A549 (cell line): Measurements from ENCODE around the gene MAML1. TPM values are rescaled to one million over a fixed set of nuclear protein-coding genes. Genes with fewer than 3 reads are reported as not detected.

ENCODE experiments used
- ATAC-seq, 2 experiments: fragments of 200-7000 bp in 1 of 2; fragments of >200 bp in 1 of 2; cut with Nextera tagmentation in 1 of 2; cut with Tn5 transposase in 1 of 2; 3 replicates each; pipeline versions ENCODE4 v1.8.0 to v1.9.1; 2018 to 2020; ENCODE audit warnings: mild to moderate bottlenecking in 1 of 2, moderate library complexity in 1 of 2
- CTCF ChIA-PET: fragments of 300-600 bp; sonication (Branson Sonifier 250); formaldehyde crosslinking; extraction: SDS; loops from one replicate; lab custom pipeline; 2021; ENCODE audit warnings: antibody characterized with exemption, inconsistent platforms; lab: Yijun Ruan, JAX
- POLR2A ChIA-PET: fragments of 350-600 bp; formaldehyde crosslinking; extraction: SDS; loops from one replicate; lab custom pipeline; 2021; ENCODE audit warnings: antibody characterized with exemption, inconsistent platforms; lab: Yijun Ruan, JAX
- DNase-seq, 2 experiments: peaks; one replicate each; pipeline versions ENCODE4 v3.0.0 to v3.0.0-alpha.2; 2011 to 2016; ENCODE audit warnings: low read depth in 1 of 2, low spot score in 1 of 2
- FAIRE-seq: peaks from 2 replicates; lab custom pipeline; 2011; peaks lifted over from hg19 to GRCh38; lab: Jason Lieb, UNC
- H3K27ac ChIP-seq, 2 experiments: fragments of >200 bp; sonication (Bioruptor Twin); formaldehyde crosslinking; 3 replicates each; pipeline ENCODE4 v1.5.1; 2016 to 2017
- H3K4me1 ChIP-seq: fragments of >200 bp; sonication (Bioruptor Twin); formaldehyde crosslinking; 3 replicates; pipeline ENCODE4 v1.6.1; 2016
- H3K4me2 ChIP-seq: fragments of >200 bp; sonication (Bioruptor Twin); formaldehyde crosslinking; 3 replicates; pipeline ENCODE4 v1.6.1; 2016
- H3K4me3 ChIP-seq: fragments of >200 bp; sonication (Bioruptor Twin); formaldehyde crosslinking; 3 replicates; pipeline ENCODE4 v1.5.1; 2016
- H3K9me3 ChIP-seq: fragments of >200 bp; sonication (Bioruptor Twin); formaldehyde crosslinking; 3 replicates; pipeline ENCODE4 v1.6.1; 2016
- CBX2 ChIP-seq: fragments of 200-600 bp; sonication (generic); IDR thresholded peaks from 2 replicates; pipeline ENCODE4 v1.6.1; 2016; ENCODE audit warnings: low read depth, mild to moderate bottlenecking, borderline replicate concordance
- GATA3 ChIP-seq: IDR thresholded peaks from 2 replicates; pipeline ENCODE4 v1.6.1; 2012; ENCODE audit warnings: borderline replicate concordance
- HOXB5 ChIP-seq: fragments of 250-450 bp; sonication (Bioruptor Pico); IDR thresholded peaks from 2 replicates; pipeline ENCODE4 v1.5.0; 2020; ENCODE audit warnings: mild to moderate bottlenecking, moderate library complexity
- MAFK ChIP-seq: fragments of 450-650 bp; IDR thresholded peaks from 2 replicates; pipeline ENCODE4 v1.6.1; 2014; ENCODE audit not compliant: partially characterized antibody
- MYC ChIP-seq: IDR thresholded peaks from 2 replicates; pipeline ENCODE4 v1.6.1; 2012; ENCODE audit warnings: mild to moderate bottlenecking, inconsistent platforms, low read length, improper control_type of control experiment, borderline replicate concordance
- NPAS2 ChIP-seq: fragments of 250-450 bp; sonication (Bioruptor Pico); IDR thresholded peaks from 2 replicates; pipeline ENCODE4 v1.8.0; 2022; ENCODE audit warnings: mild to moderate bottlenecking, moderate library complexity, borderline replicate concordance
- PHF8 ChIP-seq: fragments of 200-600 bp; sonication (generic); IDR thresholded peaks from 2 replicates; pipeline ENCODE4 v1.6.1; 2016; ENCODE audit warnings: low read depth, mild to moderate bottlenecking, antibody characterized with exemption, moderate library complexity, borderline replicate concordance
- POLR2A ChIP-seq: IDR thresholded peaks from 2 replicates; pipeline ENCODE4 v1.6.1; 2012; ENCODE audit warnings: mild to moderate bottlenecking, low read length
- RAD21 ChIP-seq, 2 experiments: fragments of >200 bp in 1 of 2; sonication (Bioruptor Twin) in 1 of 2; formaldehyde crosslinking in 1 of 2; IDR thresholded peaks in 1 of 2; conservative IDR thresholded peaks in 1 of 2; 2 replicates in 1 of 2; 3 replicates in 1 of 2; pipeline ENCODE4 v1.6.1; 2012 to 2018; ENCODE audit warnings: inconsistent platforms in 1 of 2
- RARB ChIP-seq: fragments of 250-450 bp; sonication (Bioruptor Pico); IDR thresholded peaks from 2 replicates; pipeline ENCODE4 v1.8.0; 2021; ENCODE audit warnings: mild to moderate bottlenecking, moderate library complexity
- RFX5 ChIP-seq: fragments of 450-650 bp; IDR thresholded peaks from 2 replicates; pipeline ENCODE4 v1.7.1; 2014; ENCODE audit warnings: antibody characterized with exemption, mild to moderate bottlenecking, moderate library complexity
- RNF2 ChIP-seq: fragments of 200-600 bp; sonication (generic); IDR thresholded peaks from 2 replicates; pipeline ENCODE4 v1.6.1; 2016; ENCODE audit warnings: low read depth, mild to moderate bottlenecking, antibody characterized with exemption, moderate library complexity, borderline replicate concordance
- ZNF302 ChIP-seq: fragments of 250-450 bp; sonication (Bioruptor Pico); IDR thresholded peaks from 2 replicates; pipeline ENCODE4 v1.9.0; 2021; ENCODE audit warnings: inconsistent platforms, mild to moderate bottlenecking, moderate library complexity
- ZSCAN20 ChIP-seq: fragments of 250-450 bp; sonication (Bioruptor Pico); IDR thresholded peaks from 2 replicates; pipeline ENCODE4 v1.8.0; 2022; ENCODE audit warnings: mild to moderate bottlenecking, moderate library complexity
- WGBS: methylation state at CpG from one replicate; pipeline ENCODE4 v1.1.6; 2017; ENCODE audit errors: missing lambda C conversion rate; 5-methylcytosine and 5-hydroxymethylcytosine counted together
- polyA plus RNA-seq, 4 experiments: library from polyadenylated mRNA; depleted of rRNA in 3 of 4; stranded (reverse); fragments of >200 nt; fragmentation: RNase III in 1 of 4; extraction: RNeasy Plus Mini Kit Qiagen cat#74134 plus additional on column Dnase treatment in 1 of 4; gene quantifications; 2 replicates in 3 of 4; 3 replicates in 1 of 4; pipeline ENCODE4 v1.2.3, GENCODE V29; 2011 to 2017
- TF ChIP-seq, protein P1 (sequence below): fragments of >200 bp; sonication (Bioruptor Twin); formaldehyde crosslinking; IDR thresholded peaks from 2 replicates; pipeline ENCODE4 v1.6.1; 2016
- TF ChIP-seq, protein P2 (sequence below): fragments of 450-650 bp; IDR thresholded peaks from 2 replicates; pipeline ENCODE4 v1.6.1; 2014; ENCODE audit warnings: antibody characterized with exemption
- TF ChIP-seq, protein P3 (sequence below): fragments of 150-350 bp; IDR thresholded peaks from 2 replicates; pipeline ENCODE4 v1.6.1; 2014; ENCODE audit warnings: low read depth, mild to moderate bottlenecking, low read length
- TF ChIP-seq, protein P4 (sequence below): fragments of >200 bp; sonication (Bioruptor Twin); formaldehyde crosslinking; IDR thresholded peaks from 3 replicates; pipeline ENCODE4 v1.5.1; 2016
- TF ChIP-seq, protein P5 (sequence below): fragments of >200 bp; sonication (Bioruptor Twin); formaldehyde crosslinking; IDR thresholded peaks from 3 replicates; pipeline ENCODE4 v1.6.1; 2016

The MAML1 gene
- polyA plus RNA-seq, 2 of the 4 experiments (the other 2 are of a cell fraction): 6.9 to 12.0 TPM

DNA sequence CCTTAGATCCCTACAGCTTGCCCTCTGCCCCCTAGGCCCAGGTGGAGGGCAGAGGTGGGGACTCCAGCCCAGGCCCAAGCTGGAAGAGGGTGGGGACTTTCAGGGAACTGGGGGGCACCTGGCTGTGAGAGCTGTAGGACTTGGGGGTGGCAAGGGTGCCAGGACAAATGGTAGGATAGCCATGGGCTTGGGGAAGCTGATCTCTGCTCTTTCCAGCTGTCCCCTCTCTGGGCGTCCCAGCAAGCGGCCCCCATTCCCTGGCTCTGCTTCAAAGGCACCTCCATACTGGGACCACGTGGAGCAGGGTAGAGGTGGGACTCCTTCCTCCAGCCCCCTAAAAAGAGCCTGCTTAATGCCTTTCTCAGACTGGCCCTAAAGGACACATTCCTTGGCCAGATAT lies 61.5 kb downstream of the MAML1 start:
- TF ChIP-seq, protein P1, sequence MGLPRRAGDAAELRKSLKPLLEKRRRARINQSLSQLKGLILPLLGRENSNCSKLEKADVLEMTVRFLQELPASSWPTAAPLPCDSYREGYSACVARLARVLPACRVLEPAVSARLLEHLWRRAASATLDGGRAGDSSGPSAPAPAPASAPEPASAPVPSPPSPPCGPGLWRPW: no peak
- no peak for TF ChIP-seq PHF8
- TF ChIP-seq RARB (CRISPR knock-in tag): no peak
- TF ChIP-seq RFX5: no peak
- H3K4me2 ChIP-seq: no peak overlapping the region
- FAIRE-seq (no peak), DNase-seq (no peak), ATAC-seq (no peak)
- no peak overlapping the region for H3K27ac ChIP-seq
- no peaks in the 10 kb centered on the region for H3K9me3 ChIP-seq
- peaks cover 14% of the 10 kb centered on the region; the same call in 2 of the 3 replicates for H3K4me1 ChIP-seq
- no peak overlapping the region for H3K4me3 ChIP-seq
- ChIA-PET POLR2A (interaction anchor here (1.0 kb wide), 2 partner anchors 26 to 171 kb away, joined by 3 to 4 read pairs; partner anchors contain the start of genes HNRNPH1 and SQSTM1), CTCF (interaction anchor here (0.6 to 6.4 kb wide), 6 partner anchors 8 to 165 kb away, joined by 4 to 68 read pairs (median 27); no protein-coding TSS in a partner anchor)
- 97% methylated on average over 3 of the region's 3 CpGs for WGBS

DNA sequence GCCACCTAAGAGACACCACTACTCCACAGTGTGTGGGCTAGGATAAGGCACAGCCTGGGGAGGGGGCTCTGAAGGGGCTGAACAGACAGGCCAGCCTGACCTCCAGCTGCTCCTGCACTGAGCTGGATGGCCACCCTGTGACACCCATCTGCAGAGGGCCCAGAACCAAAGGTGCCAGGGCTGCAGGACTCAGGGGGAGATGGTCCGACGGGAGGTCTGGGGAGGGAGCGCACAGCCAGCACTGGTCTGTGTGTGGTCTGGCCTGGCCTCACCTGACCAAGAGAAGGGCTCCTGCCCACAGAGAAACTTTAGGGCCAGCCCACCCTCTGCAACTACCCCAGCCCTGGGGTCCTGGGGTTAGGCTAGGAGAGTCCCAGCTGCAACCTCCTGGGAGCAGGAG lies 62.0 kb downstream of the MAML1 start:
- no peak overlapping the region for H3K27ac ChIP-seq
- WGBS: 100% methylated on average over 3 of the region's 3 CpGs
- H3K4me3 ChIP-seq: no peak overlapping the region
- no peak for TF ChIP-seq RFX5
- no peak for TF ChIP-seq GATA3
- no peak for TF ChIP-seq PHF8
- TF ChIP-seq RAD21 (conservative IDR thresholded peaks at IDR 0.05 in 1 of 2, IDR thresholded peaks at IDR 0.05 in 1 of 2): no peak
- TF ChIP-seq NPAS2 (CRISPR knock-in tag): no peak
- TF ChIP-seq, protein P2, sequence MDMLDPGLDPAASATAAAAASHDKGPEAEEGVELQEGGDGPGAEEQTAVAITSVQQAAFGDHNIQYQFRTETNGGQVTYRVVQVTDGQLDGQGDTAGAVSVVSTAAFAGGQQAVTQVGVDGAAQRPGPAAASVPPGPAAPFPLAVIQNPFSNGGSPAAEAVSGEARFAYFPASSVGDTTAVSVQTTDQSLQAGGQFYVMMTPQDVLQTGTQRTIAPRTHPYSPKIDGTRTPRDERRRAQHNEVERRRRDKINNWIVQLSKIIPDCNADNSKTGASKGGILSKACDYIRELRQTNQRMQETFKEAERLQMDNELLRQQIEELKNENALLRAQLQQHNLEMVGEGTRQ: no peak
- TF ChIP-seq, protein P3, sequence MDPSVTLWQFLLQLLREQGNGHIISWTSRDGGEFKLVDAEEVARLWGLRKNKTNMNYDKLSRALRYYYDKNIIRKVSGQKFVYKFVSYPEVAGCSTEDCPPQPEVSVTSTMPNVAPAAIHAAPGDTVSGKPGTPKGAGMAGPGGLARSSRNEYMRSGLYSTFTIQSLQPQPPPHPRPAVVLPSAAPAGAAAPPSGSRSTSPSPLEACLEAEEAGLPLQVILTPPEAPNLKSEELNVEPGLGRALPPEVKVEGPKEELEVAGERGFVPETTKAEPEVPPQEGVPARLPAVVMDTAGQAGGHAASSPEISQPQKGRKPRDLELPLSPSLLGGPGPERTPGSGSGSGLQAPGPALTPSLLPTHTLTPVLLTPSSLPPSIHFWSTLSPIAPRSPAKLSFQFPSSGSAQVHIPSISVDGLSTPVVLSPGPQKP: no peak
- TF ChIP-seq, protein P4, sequence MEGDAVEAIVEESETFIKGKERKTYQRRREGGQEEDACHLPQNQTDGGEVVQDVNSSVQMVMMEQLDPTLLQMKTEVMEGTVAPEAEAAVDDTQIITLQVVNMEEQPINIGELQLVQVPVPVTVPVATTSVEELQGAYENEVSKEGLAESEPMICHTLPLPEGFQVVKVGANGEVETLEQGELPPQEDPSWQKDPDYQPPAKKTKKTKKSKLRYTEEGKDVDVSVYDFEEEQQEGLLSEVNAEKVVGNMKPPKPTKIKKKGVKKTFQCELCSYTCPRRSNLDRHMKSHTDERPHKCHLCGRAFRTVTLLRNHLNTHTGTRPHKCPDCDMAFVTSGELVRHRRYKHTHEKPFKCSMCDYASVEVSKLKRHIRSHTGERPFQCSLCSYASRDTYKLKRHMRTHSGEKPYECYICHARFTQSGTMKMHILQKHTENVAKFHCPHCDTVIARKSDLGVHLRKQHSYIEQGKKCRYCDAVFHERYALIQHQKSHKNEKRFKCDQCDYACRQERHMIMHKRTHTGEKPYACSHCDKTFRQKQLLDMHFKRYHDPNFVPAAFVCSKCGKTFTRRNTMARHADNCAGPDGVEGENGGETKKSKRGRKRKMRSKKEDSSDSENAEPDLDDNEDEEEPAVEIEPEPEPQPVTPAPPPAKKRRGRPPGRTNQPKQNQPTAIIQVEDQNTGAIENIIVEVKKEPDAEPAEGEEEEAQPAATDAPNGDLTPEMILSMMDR: no peak
- TF ChIP-seq MAFK: no peak
- no peak for TF ChIP-seq ZSCAN20 (CRISPR knock-in tag)
- no peak for TF ChIP-seq HOXB5 (CRISPR knock-in tag)
- TF ChIP-seq RNF2: no peak
- no peak for TF ChIP-seq CBX2
- no peak for TF ChIP-seq ZNF302 (CRISPR knock-in tag)
- no peak for TF ChIP-seq MYC
- TF ChIP-seq, protein P5, sequence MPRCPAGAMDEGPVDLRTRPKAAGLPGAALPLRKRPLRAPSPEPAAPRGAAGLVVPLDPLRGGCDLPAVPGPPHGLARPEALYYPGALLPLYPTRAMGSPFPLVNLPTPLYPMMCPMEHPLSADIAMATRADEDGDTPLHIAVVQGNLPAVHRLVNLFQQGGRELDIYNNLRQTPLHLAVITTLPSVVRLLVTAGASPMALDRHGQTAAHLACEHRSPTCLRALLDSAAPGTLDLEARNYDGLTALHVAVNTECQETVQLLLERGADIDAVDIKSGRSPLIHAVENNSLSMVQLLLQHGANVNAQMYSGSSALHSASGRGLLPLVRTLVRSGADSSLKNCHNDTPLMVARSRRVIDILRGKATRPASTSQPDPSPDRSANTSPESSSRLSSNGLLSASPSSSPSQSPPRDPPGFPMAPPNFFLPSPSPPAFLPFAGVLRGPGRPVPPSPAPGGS: no peak
- no peak for TF ChIP-seq POLR2A
- H3K4me1 ChIP-seq: peaks cover 14% of the 10 kb centered on the region; the same call in 2 of the 3 replicates
- no peak overlapping the region; the same call in 2 of the 3 replicates for H3K4me2 ChIP-seq
- CTCF ChIA-PET: interaction anchor here (0.6 to 5.9 kb wide), 5 partner anchors 14 to 165 kb away, joined by 4 to 68 read pairs (median 26); no protein-coding TSS in a partner anchor
- POLR2A ChIA-PET: interaction anchor here (1.0 kb wide), 2 partner anchors 26 to 171 kb away, joined by 3 to 4 read pairs; partner anchors contain the start of genes HNRNPH1 and SQSTM1
- DNase-seq (no peak), FAIRE-seq (no peak), ATAC-seq (peak in 1 of 2 experiments; percentile 1; a peak in 3 of 6 replicates)
- H3K9me3 ChIP-seq: no peaks in the 10 kb centered on the region
